ENCODE measurements around the gene SLC12A7. TPM values are rescaled to one million over a fixed set of nuclear protein-coding genes. Genes with fewer than 3 reads are reported as not detected.

Gene SLC12A7
- 3.1 and 39.3 TPM in 2 replicates for total RNA-seq

GRCh38 chr5:1111727-1112289 is at the start of gene SLC12A7:
Gene SLC12A7 (minus strand): TSS chr5:1112063. CDS start chr5:1111991, 72 bp downstream.

GRCh38 chr5:1008451-1009358 is 103.2 kb downstream of the SLC12A7 start, which contains the start of gene NKD2:
Gene NKD2 (plus strand): TSS chr5:1008802. CDS start chr5:1009058, 256 bp downstream.

Other genes with a start within 250 kb of the SLC12A7 start
- gene BRD9, start 219.3 kb downstream of the SLC12A7 start, total RNA-seq, result 25.6 and 41.8 TPM in 2 replicates
- 1.00 and 1.0 TPM in 2 replicates for gene TRIP13, start 219.2 kb downstream of the SLC12A7 start, total RNA-seq
- 0.34 and 1.3 TPM in 2 replicates for gene NKD2, start 103.3 kb downstream of the SLC12A7 start, total RNA-seq
- gene SLC6A19, start 89.5 kb upstream of the SLC12A7 start, total RNA-seq, result not detected in 2 replicates
- gene SLC6A18, start 113.3 kb upstream of the SLC12A7 start, total RNA-seq, result not detected in 2 replicates
- not detected in 2 replicates for gene TERT, start 183.0 kb upstream of the SLC12A7 start, total RNA-seq
- 300 and 390 TPM in 2 replicates for gene CLPTM1L, start 233.0 kb upstream of the SLC12A7 start, total RNA-seq

All from nasal cavity respiratory epithelium epithelial cell of viscerocranial mucosa (primary cell).